GM18907 (cell line): ENCODE measurements around the gene DEAF1.

ENCODE experiments used
- ATAC-seq: cut with Tn5 transposase; IDR thresholded peaks from one replicate; pipeline ENCODE4 v1.9.1; 2021; ENCODE audit warnings: mild to moderate bottlenecking, moderate library complexity; ENCODE audit not compliant: unreplicated experiment

Gene DEAF1

DNA sequence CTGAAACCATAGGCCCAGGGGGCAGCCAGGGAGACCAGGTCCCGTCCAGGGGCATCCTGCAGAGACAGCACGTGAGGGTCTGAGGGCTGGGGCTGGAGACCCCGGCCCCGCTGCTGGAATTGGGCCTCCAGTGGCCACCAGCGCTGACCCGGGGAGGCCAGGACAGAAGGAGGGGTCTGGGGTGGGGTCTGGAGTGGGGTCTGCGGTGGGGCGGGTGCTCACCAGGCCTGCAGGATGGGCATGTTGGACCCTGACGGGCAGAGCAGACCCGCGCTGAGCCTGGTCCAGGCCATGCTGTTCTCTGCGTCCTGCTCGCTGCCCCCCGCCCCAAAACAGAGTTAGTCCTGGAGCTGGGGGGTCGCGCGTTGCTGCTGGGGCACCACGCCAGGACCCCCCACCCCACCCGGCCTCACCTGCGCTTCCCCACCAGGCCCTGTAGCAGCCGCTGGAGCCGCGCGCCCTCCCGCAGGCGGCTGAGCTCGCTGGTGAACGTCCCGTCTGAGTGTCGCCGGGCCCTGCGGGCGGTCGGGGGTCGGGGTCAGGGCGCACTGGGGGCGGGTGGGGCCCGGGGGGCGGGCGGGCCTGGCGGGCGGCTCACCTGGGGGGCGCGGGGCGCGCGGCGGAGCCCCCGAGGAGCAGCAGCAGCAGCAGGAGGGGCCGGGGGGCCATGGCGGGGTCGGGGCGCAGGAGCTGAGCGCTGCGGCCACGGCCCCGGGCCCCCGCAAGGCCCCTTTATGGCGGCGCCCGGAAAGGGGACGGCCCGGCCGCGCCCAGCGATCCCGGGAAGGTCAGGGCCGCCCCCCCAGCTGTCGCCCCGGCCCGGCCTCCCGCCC, 68.3 kb downstream of the DEAF1 start, which contains the start of gene SCT:
Gene SCT, minus strand, starts transcription at position 707 of the 833 bp plus-strand sequence. Its CDS starts 38 bp downstream, at position 669.
- no peak for ATAC-seq

DNA sequence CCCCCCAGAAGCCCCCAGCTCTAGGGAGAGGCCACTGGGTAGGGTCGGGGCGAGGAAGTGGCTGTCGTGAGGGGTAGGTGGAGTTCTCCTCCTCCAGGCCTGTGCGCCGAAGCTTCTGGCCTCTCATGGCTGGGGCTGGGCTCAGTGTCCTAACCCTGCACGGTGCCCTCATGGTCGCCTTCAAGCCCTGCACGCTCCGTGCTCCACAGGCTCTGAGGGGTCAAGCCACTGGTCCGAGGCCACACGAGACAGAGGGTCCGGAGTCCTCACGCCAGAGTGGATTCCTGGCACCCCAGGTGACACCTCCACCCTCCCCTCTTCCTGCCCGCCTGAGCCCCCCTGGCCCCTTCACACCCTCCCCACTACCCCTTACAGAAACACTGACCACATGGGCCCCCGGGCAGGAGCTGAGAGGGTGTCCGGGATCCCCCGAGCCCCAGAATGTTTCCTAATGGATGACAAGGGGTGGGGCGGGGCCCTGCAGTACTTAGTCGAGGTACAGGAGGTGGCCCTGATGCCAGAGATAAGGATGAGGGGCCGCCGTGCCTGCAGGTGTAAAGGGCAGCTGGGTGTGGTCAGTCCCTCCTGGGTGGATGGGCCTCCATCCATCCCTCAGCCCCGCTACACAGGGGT, 69.3 kb downstream of the DEAF1 start:
- ATAC-seq: no peak

DNA sequence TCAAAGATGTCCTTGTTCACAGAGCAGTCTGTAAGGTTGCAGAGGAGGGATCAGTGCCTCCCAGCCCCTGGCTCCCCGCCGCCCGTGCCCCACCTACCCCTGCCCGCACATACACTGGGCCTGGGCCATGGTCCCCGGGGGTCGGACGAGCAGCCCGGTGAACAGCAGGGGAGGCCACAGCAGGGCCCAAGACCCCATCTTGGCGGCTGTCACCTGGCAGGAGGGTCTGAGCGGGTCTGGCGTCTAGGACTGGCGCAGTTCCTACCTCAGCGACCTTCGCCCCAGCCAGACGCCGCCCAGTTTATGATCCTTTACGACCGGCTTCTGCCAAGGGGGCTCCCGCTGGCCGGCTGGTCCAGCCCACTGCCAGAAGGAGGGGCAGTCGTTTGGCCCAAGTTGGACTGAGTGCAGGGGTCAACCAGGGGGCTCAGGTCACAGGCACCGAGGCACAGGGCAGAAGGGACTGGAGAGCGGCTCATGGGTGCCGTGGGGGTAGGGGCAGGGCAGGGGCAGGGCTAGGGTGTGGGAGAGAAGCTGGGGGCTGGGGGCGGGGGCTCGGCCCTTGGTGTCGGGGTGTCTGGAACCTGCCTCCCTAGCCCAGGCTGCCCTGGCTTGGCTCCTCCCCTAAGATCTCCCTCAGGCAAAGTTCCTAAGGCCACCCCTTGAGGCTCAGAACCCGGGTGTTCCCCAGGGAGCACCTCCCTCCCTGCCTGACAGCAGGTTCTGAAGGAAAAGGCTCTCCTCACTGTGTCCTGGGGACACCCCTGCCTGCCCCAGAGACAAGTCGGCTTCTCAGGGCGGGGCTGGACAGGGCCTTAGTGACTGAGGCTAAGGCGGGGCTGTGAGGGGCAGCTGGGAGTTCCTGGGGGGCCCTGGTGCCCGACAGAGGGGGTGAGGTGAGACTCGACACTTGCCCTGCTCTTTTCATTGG, 70.1 kb downstream of the DEAF1 start, which contains the start of gene CDHR5:
Gene CDHR5, minus strand, starts transcription at position 251 of the 931 bp plus-strand sequence. Its CDS starts 53 bp downstream, at position 198.
- ATAC-seq: no peak

DNA sequence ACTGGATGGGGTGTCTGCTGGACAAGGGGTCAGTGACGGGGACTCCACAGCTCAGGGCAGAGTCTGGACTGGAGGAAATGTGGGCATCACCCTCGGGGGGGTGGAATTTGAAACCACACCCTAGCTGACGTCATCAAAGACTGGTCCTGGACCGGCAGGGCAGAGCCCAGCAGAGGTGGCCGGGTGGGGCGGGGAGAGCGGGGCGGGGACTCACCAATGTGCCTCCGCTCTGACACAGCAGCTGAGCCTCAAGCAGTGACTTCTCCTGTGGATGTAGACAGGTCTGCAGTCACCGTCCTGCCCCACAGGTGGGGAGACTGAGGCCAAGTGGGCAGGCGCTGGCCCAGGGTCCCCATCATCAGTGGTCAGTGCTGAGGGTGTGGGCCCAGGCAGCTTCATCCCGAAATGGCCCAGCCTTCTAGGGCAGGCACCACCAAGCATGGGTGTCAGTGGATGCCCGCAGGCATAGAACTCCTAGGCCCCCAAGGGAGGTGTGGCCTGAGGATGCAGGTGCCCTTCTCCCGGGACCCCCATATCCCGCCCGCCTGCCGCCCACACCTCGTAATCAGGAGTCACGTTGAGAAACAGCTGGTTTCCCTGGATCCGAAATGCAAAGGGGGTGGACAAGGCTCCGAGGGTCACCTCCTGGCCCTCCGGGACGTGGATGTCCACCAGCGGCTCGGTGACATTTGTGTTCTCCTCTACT, 70.9 kb downstream of the DEAF1 start:
- no peak for ATAC-seq

DNA sequence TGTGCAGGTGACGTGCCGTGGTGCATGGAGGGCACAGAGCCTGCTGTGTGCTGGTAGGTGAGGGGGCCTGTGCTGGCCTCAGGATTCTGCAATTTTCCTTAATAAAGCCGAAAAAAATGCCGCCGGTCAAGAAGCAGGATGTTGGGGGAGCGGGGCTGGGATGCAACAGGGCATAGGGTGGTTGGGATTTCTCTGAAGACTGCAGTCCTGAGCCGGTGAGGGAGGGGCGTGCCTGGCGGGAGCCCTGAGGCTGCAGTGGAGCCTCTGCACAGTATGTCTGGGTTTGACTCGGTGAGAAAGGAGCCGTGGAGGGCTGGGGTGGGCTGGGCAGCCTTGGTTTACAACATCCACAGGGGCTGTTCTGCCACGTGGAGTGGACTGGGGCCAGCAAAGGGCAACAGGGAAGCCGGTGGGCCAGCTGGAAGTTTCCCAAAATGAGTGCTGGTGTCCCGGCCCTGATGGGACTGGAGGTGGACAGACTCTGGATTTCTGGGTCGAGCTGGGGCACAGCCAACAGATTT, 71.6 kb downstream of the DEAF1 start:
- ATAC-seq: no peak

DNA sequence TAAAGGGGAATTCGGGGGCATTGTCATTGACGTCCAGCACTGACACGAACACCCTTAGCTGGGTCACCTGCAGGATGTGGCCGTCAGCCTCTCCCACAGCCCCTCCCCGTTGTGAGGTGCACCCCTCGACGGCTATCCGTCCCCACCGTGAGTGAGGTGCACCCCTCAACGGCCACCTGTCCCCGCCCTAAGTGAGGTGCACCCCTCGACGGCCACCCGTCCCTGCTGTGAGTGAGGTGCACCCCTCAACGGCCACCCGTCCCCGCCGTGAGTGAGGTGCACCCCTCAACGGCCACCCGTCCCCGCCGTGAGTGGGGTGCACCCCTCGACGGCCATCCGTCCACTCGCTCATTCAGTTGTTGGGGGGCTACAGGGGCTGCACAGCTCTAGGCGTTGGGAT, 73.2 kb downstream of the DEAF1 start:
- ATAC-seq: no peak

DNA sequence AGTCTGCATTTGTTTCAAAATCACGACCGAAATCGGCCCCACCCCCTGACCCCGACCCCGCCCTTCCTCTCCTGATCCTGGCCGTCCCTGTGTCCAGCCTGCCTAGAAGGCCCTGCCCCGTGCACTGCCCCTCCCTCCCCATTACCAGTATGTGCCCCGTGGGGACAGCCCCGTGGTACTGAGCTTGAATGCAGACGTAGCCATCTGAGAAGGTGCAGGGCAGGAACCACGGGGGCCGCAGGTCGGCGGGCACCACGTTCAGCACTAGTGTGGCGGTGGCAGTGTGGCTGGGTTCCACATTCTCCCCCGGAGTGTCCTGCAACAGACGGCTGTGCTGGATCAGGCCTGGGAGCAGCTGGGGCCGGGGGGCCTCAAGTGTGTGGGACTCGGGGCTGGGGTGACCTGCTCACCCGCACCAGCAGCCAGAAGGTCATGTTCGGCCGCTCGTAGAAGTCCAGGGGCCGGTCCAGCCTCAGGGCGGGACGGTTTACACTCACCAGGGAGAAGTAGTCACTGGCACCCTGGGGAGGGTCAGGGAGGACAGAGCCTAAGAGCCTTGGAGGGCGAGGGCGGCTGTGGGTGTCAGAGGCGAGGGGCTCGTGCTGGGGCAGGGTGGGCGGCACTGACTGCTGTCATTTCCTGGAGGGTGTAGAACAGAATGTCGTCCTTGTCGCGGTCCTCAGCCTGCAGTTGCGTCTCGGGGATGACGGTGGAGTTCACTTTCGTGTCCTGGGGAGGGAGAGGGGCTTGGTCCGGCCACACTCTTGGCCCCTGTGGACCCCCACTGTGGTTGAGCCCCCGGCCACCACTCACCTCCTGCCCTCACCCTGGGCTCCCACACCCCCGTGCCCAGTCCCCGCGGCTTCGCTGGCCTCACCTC, 73.8 kb downstream of the DEAF1 start:
- no peak for ATAC-seq

DNA sequence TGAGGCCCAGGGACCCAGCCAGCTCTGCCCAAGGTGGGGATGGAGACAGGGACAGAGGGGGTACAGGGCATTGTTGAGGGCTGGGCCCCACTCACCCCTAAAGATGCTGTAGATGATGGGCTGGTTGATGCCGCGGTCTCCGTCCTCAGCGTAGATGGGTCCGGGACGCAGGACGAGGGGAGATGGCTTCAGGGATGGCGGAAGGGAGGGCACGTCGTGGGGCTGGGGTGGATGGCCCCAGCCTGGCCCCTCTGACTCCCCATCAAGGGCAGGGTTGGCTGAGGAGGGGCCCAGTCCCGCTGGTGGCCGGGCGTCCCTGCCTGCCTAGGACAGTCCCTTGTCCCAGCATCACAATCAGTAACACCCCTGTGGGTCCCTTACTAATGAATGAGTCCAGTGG, 74.8 kb downstream of the DEAF1 start:
- no peak for ATAC-seq

DNA sequence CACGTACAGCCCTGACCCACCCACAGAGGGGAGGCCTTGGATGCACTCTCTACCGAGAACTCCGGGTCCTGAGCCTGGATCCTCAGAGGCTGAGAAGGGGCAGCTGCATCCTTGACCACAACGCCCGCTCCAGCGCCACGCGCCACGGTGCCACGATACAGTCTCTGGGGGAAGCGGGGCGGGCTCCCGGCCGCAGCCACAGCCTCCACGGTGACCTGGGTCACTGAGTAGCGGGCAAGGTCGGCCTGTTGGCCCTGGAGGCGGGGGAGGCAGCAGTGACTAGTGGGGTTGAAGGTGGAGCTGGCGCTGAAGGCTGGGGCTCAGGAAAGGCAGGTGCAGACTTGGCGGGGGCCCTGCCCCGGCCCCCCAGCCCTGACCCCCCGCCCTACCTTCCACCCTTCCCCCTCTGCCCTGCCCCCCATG, 75.4 kb downstream of the DEAF1 start:
- no peak for ATAC-seq

DNA sequence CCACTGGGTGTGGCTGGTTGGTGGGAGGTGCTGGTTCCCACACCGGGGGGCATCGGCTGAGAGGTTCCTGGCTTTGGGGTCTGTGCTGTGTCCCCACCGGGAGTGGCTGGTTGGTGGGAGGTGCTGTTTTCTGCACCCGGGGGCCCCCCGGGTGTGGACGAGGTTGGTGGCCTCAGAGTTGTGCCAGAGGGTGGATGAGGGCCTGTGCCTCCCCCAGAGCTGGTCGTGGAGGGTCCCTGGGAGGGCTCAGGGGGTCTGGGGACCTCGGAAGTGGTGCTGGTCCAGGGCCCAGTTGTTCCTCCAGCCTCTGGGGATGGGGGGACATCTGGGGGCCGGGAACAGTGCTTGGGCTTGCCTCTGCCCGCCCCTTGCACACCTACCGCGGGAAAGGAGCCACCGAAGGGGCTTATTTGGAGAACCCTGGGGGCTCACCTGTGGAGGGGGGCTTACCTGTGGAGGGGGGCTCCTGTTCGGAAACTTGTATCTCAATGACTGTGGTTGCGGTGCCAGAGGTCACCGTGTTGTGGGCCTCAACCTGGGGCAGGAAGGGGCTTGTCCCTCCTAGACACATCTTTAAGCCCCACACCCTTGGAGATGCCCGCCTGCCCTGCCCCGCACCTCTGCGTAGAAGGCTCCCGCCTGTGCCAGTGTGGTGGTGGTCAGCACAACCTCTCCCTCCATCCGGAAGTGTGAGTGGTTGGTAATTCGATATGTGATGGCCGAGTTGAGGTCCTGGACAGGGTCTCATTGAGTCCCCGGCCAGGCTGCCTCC, 76.0 kb downstream of the DEAF1 start:
- ATAC-seq: no peak

DNA sequence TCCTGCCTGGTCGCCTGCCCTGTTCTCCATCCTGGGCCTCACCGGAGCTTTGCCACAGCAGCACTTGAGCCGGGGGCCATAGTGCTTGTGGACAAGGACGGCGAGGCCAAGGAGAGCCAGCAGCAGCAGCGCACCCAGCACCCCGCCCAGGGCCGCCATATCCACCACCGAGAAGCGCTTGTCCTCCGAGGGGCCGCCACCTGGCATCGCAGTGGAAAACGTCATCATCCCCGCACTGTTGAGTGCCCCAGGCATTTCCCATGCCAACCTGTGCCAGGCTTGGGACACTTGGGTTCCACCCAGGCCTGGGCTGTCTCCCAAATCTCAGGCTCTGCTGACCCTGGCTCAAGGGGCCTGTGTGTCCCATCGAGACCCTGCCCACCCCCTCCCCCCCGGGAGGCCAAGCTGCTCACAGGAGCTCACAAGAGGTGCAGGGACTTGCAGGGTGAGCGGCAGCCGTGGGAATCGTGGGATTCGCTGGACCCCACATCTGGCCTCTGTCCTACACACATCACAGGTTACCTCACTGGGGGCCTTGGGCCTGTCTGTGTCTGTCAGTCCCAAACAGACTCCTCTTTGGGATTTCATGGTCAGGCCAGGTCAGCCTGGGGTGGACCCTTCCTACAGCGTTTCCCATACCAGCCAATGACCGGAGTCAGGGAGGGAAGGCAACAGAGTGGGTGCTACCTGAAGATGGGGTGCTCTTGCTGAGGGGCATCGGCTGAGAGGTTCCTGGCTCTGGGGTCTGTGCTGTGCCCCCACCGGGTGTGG, 76.9 kb downstream of the DEAF1 start:
- ATAC-seq: no peak

DNA sequence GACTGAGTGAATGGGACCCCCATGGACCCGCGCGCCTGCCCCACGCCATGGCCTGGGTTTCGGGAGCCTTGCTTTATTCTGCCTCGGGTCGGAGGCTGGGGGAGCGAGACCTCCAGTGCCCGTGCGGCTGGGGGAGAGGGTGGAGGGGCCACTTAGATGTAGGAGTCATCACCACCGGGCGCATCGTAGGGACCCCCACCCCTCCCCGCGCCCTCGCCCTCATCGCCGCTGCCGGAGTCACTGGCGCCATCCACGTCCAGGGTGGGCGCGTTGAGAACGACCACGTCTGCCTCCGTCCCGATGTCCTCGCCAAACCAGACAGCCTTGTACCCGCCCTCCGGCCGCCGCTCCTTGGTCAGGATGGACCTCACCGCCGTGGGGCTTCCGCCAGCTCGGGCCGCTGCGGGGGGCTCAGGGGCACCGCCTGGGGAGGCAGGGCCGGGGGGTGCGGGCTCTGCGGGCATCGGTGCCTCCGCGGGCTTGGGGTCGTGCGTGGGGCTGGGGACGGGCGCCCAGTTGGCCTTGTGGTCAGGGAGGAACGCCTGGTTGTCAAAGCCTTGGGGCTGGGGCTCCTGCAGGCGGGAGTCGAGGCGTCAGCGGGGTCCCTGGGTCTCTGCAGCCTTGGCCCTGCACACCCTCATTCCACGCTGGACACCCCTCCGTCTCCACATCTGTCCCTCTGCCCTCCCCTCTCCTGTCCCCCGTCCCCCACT, 77.7 kb downstream of the DEAF1 start:
- no peak for ATAC-seq

DNA sequence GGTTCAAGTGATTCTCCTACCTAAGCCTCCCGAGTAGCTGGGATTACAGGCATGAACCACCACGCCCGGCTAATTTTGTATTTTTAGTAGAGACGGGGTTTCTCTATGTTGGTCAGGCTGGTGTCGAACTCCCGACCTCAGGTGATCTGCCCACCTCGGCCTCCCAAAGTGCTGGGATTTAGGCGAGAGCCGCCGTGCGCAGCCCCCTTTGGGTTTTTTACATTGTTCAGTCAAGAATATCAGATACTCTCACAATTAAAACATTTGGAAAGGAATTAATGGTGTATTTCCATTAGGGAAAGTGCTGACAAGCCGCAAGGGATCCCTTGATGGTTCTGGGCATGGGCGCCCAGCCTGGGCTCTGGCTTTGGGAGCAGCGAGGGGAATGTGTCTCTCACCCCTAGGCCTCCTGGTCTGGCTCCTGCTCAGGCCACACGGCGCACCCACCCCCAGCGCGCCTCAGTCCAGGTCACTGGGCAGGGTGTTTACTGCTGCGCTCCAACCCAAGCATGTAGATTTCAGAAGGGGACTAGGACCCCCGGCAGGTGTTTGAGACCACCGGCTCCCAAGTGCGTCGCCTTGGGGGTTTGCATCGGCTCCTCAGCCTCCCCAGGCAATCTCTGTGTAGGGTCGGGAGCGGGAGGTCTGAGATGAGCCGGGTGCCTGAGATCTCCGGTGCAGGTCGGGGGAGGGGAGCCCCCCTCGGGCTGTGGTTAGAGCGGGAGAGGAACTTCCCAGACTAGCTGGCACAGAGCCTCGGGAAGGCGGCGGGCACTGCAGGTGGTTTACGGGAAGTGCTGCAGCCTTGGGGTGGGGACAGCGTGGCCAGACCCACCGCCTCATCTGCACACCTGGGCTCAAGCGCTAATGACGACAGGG, 78.5 kb downstream of the DEAF1 start:
- ATAC-seq: no peak

DNA sequence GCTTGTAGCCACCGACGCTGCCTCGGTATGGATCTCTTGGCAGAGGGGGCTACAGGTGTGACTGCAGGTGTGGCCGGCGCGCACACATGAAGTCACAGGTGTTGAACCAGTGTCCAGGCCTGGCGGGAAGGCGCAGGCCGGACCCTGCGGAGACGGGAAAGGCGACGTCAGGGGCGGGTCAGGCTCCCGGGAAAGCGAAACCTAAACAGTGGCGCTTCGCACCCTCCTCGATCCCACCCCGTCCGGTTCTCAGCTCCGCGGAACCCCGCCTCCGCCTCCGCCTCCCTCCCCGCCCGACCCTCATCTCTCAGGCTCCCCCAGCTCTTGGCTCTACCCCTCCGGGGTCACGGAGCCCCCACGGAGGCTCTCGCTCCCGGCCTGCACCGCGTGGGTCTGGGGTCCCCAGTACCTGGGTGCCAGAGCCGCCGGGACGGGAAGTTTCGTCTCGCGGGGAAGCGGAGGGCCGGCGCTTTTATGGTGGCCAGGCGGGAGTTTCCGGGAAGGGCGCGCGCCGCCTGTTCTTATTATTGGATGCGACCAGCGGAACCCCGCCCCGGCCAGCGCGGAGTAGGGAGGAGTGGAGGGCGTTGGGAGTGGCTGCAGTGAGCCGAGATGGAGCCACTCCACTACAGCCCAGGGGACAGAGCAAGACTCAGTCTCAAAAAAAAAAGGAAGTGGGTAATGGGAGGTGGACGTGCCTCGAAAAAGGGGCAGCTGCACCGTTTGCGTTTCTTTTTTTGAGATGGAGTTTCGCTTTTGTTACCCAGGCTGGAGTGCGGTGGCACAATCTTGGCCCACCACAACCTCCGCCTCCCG, 79.3 kb downstream of the DEAF1 start, which contains the start of gene IRF7:
Gene IRF7, minus strand, starts transcription at position 447 of the 816 bp plus-strand sequence. CDS start 586 bp downstream, outside the sequence.
- peak; percentile 79 for ATAC-seq
